Measurements from ENCODE around the gene SPTBN1. TPM values are rescaled to one million over a fixed set of nuclear protein-coding genes. Genes with fewer than 3 reads are reported as not detected.

The SPTBN1 gene
- total and polyA plus RNA-seq, 2 donors (not counting 3 experiments of a cell fraction or from before 2014, with no cell fraction given), result 63.3 to 320 TPM

DNA sequence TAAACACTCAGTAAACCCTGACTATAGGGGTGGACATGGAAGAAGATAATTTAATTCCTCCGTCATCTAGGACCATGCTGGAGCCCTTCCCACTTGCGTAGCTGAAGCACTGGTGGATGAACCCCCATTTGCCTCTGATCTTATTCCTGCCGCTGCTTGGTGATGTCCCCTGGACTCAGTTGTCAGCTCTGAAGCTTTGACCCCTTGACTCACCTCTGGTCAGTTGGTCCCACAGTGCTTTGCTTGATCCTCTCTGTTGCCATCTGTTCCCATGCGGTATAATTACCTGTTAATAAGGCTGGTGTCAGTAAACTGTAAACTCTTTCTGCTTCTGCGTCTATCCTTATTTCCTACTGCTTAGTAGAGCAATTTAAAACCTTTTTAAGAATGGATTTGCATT, 126.9 kb downstream of the SPTBN1 start:
- Histone ChIP-seq H3K4me2 (ENCODE audit: insufficient read depth, low read length) (no peak overlapping the region), H2AFZ (ENCODE audit: low read depth, low read length) (no peak overlapping the region), H3K36me3 (ENCODE audit: control insufficient read depth in 2 of 2, extremely low read depth in 1 of 2, insufficient read depth in 2 of 2, low read length in 2 of 2) (no peaks in the 10 kb centered on the region), H3K79me2 (ENCODE audit: control insufficient read depth, insufficient read depth, low read length) (peaks cover 96% of the 10 kb centered on the region), H3K27me3 (ENCODE audit: control insufficient read depth in 2 of 2, insufficient read depth in 2 of 2, low read length in 2 of 2) (no peaks in the 10 kb centered on the region), H3K27ac (ENCODE audit: insufficient read depth, low read depth, low read length) (no peak overlapping the region), H3K9me3 (replicated peaks; ENCODE audit: control insufficient read depth, insufficient read depth, low read length) (no peaks in the 10 kb centered on the region), H3K4me1 (ENCODE audit: control insufficient read depth, extremely low read depth, insufficient read depth, low read length) (peaks cover 64% of the 10 kb centered on the region), H3K9me1 (replicated peaks; ENCODE audit: control insufficient read depth, extremely low read depth, insufficient read depth, low read length) (no peaks in the 10 kb centered on the region), H3K4me3 (replicated peaks in 1 of 3; ENCODE audit: insufficient read depth in 1 of 3, low read depth in 1 of 3, low read length in 3 of 3) (no peak overlapping the region), H3K9ac (replicated peaks; ENCODE audit: extremely low read depth, insufficient read depth, low read length) (no peak overlapping the region), H4K20me1 (replicated peaks; ENCODE audit: control insufficient read depth, extremely low read depth, insufficient read depth, low read length) (peaks cover 2% of the 10 kb centered on the region)
- DNase-seq (ENCODE audit: low read depth, low spot score) (no peak), FAIRE-seq (no peak)
- intact Hi-C loops (cut with micrococcal nuclease), result no loop called here
- ChIA-PET POLR2A (no interaction called here), CTCF (no interaction called here)
- dilution Hi-C loops (cut with MboI; ENCODE audit: extremely low pct_ligation_motif_present, low sequenced_read_pairs), result no loop called here
- TF ChIP-seq FOS (IDR thresholded peaks at IDR 0.05; ENCODE audit: borderline replicate concordance, insufficient read depth, low read length), result no peak
- no peak for TF ChIP-seq POLR2AphosphoS5 (IDR thresholded peaks at IDR 0.05; ENCODE audit: insufficient read depth, low read depth, low read length)
- TF ChIP-seq, protein P1, sequence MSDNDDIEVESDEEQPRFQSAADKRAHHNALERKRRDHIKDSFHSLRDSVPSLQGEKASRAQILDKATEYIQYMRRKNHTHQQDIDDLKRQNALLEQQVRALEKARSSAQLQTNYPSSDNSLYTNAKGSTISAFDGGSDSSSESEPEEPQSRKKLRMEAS (IDR thresholded peaks at IDR 0.05; ENCODE audit: insufficient read depth, insufficient read length), result no peak
- TF ChIP-seq, protein P2, sequence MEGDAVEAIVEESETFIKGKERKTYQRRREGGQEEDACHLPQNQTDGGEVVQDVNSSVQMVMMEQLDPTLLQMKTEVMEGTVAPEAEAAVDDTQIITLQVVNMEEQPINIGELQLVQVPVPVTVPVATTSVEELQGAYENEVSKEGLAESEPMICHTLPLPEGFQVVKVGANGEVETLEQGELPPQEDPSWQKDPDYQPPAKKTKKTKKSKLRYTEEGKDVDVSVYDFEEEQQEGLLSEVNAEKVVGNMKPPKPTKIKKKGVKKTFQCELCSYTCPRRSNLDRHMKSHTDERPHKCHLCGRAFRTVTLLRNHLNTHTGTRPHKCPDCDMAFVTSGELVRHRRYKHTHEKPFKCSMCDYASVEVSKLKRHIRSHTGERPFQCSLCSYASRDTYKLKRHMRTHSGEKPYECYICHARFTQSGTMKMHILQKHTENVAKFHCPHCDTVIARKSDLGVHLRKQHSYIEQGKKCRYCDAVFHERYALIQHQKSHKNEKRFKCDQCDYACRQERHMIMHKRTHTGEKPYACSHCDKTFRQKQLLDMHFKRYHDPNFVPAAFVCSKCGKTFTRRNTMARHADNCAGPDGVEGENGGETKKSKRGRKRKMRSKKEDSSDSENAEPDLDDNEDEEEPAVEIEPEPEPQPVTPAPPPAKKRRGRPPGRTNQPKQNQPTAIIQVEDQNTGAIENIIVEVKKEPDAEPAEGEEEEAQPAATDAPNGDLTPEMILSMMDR (IDR thresholded peaks at IDR 0.05; ENCODE audit: extremely low read depth in 1 of 2, insufficient read depth in 1 of 2, low read depth in 1 of 2, low read length in 2 of 2), result no peak
- TF ChIP-seq GATA2 (IDR thresholded peaks at IDR 0.05; ENCODE audit: insufficient read depth, insufficient read length, low read depth, low read length), result no peak
- TF ChIP-seq POLR2A (IDR thresholded peaks at IDR 0.05; ENCODE audit: low read depth, low read length), result no peak
- TF ChIP-seq JUN (IDR thresholded peaks at IDR 0.05; ENCODE audit: borderline replicate concordance, insufficient read depth, insufficient read length, low read depth), result no peak
- no peak for TF ChIP-seq EZH2 (IDR thresholded peaks at IDR 0.05; ENCODE audit: borderline replicate concordance, low read depth, low read length, severe bottlenecking)
- no peak for TF ChIP-seq MYC (IDR thresholded peaks at IDR 0.05; ENCODE audit: low read depth, low read length)
- BruUV-seq (replicated peaks), result no TSS peak
